G401 (cell line): ENCODE results near the gene PLXNB3. TPM values are rescaled to one million over a fixed set of nuclear protein-coding genes. Genes with fewer than 3 reads are reported as not detected.

ENCODE experiments used
- total RNA-seq: library from RNA; depleted of rRNA; stranded (reverse); fragments of >200 nt; shearing (Covaris generic); gene quantifications from 2 replicates; pipeline ENCODE4 v1.2.3, GENCODE V29; 2014; rRNA removed

The PLXNB3 gene
- total RNA-seq, 1 experiment from 2014 or later, result 1.5 TPM

Other genes starting within 250 kb of the PLXNB3 start
- not detected in 2 replicates for gene ATP2B3, start 246.6 kb upstream of the PLXNB3 start, total RNA-seq
- 43.7 and 62.8 TPM in 2 replicates for gene CCNQ, start 165.1 kb upstream of the PLXNB3 start, total RNA-seq
- gene DUSP9, start 117.0 kb upstream of the PLXNB3 start, total RNA-seq, result 0.20 and 2.5 TPM in 2 replicates
- gene PNCK, start 90.4 kb upstream of the PLXNB3 start, total RNA-seq, result 0.74 TPM in 1 of 2 replicates, not detected in the other
- 13.1 and 14.5 TPM in 2 replicates for gene SLC6A8, start 76.3 kb upstream of the PLXNB3 start, total RNA-seq
- 132 and 202 TPM in 2 replicates for gene BCAP31, start 39.9 kb upstream of the PLXNB3 start, total RNA-seq
- 5.3 and 6.8 TPM in 2 replicates for gene ABCD1, start 39.4 kb upstream of the PLXNB3 start, total RNA-seq
- gene SRPK3, start 16.8 kb downstream of the PLXNB3 start, total RNA-seq, result 0.06 TPM in 1 of 2 replicates, not detected in the other
- 55.7 and 71.2 TPM in 2 replicates for gene IDH3G, start 30.1 kb downstream of the PLXNB3 start, total RNA-seq
- gene SSR4, start 30.4 kb downstream of the PLXNB3 start, total RNA-seq, result 142 and 157 TPM in 2 replicates
- gene PDZD4, start 66.3 kb downstream of the PLXNB3 start, total RNA-seq, result 15.6 and 16.9 TPM in 2 replicates
- gene L1CAM, start 121.9 kb downstream of the PLXNB3 start, total RNA-seq, result 31.3 and 34.0 TPM in 2 replicates
- 0.25 TPM in 1 of 2 replicates, not detected in the other for gene AVPR2, start 140.4 kb downstream of the PLXNB3 start, total RNA-seq
- gene ARHGAP4, start 162.0 kb downstream of the PLXNB3 start, total RNA-seq, result 55.7 and 62.6 TPM in 2 replicates
- 136 and 159 TPM in 2 replicates for gene NAA10, start 170.8 kb downstream of the PLXNB3 start, total RNA-seq
- 7.1 and 8.4 TPM in 2 replicates for gene RENBP, start 180.4 kb downstream of the PLXNB3 start, total RNA-seq
- 12.4 and 16.1 TPM in 2 replicates for gene HCFC1, start 207.6 kb downstream of the PLXNB3 start, total RNA-seq
- 1.4 and 7.4 TPM in 2 replicates for gene TMEM187, start 208.5 kb downstream of the PLXNB3 start, total RNA-seq